ENCODE data around the gene RAMP3. TPM values are rescaled to one million over a fixed set of nuclear protein-coding genes. Genes with fewer than 3 reads are reported as not detected.

RAMP3 gene
- total and polyA plus RNA-seq, 9 donors, result 2.9 to 26.0 (median 8.0) TPM

DNA sequence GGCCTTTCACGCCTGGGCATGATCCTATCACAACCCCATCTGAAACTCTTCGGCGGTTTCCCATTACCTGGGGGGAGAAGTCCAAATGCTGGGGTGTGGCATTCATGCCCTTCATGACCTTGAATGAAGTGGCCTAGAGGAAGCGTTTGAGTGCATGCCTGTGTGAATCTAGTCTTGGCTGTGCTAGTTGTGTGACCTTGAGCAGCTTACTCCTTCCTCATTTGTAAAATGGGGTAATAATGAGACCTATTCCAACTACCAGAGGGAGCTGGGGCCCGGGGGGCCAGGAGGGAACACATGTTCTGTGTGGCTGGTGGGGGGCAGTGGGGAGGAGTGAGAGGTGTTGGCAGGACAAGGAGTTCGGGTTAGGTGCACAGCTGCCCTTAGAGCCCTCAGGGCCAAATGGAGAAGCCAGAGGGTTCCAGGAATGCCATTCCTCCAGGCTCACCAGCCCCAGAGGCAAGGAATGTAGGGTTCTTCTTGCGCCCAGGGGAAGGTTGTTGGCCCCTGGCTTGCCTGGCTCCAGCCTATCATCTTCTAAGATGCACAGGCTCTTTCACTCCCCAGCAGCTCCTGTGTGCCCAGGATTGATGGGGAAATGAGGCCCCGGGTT, 24.8 kb upstream of the RAMP3 start:
- Histone ChIP-seq H3K4me3 (no peak overlapping the region), H3K9me3 (no peaks in the 10 kb centered on the region), H3K36me3 (no peaks in the 10 kb centered on the region), H3K27me3 (no peaks in the 10 kb centered on the region), H3K27ac (no peak overlapping the region), H3K4me1 (ENCODE audit: insufficient read depth) (no peaks in the 10 kb centered on the region)
- no peak for DNase-seq
- 62 to 68% (median 63%) methylated on average over 8 of the region's 8 CpGs for WGBS, 3 donors
- intact Hi-C loops (cut with DNase I), result loop anchor here in 2 of 4 donors (5.0 to 10.0 kb wide), 3 partner anchors 276 to 888 kb away; no protein-coding TSS in a partner anchor
- TF ChIP-seq EP300 (IDR thresholded peaks at IDR 0.05) (no peak), POLR2A (IDR thresholded peaks at IDR 0.05) (no peak)
- TF ChIP-seq, protein P1, sequence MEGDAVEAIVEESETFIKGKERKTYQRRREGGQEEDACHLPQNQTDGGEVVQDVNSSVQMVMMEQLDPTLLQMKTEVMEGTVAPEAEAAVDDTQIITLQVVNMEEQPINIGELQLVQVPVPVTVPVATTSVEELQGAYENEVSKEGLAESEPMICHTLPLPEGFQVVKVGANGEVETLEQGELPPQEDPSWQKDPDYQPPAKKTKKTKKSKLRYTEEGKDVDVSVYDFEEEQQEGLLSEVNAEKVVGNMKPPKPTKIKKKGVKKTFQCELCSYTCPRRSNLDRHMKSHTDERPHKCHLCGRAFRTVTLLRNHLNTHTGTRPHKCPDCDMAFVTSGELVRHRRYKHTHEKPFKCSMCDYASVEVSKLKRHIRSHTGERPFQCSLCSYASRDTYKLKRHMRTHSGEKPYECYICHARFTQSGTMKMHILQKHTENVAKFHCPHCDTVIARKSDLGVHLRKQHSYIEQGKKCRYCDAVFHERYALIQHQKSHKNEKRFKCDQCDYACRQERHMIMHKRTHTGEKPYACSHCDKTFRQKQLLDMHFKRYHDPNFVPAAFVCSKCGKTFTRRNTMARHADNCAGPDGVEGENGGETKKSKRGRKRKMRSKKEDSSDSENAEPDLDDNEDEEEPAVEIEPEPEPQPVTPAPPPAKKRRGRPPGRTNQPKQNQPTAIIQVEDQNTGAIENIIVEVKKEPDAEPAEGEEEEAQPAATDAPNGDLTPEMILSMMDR (IDR thresholded peaks at IDR 0.05), result no peak

DNA sequence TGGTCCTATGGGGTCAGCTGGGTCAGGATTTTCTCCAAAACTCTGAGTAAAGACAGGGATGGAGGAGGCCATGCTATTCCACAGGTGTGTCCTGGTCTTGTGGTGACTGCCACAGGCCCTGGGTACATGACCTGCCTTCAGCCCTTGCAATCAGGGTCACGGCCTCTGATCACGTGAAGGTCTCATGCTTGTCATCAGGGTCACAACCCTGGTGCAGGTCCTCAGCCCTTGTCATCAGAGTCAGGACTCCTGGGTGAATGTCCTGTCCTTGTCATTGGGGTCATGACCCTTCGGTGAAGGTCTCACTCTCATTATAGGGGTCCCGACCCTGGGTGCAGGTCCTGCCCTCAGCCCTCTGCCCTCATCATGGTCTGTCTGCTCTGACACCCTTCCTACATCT, 24.2 kb upstream of the RAMP3 start:
- Histone ChIP-seq H3K27ac (no peak overlapping the region), H3K27me3 (no peaks in the 10 kb centered on the region), H3K36me3 (no peaks in the 10 kb centered on the region), H3K4me3 (no peak overlapping the region), H3K9me3 (no peaks in the 10 kb centered on the region), H3K4me1 (ENCODE audit: insufficient read depth) (no peaks in the 10 kb centered on the region)
- DNase-seq, result peak in 1 of 5 donors; percentile 3
- 88 to 91% (median 88%) methylated on average over 4 of the region's 4 CpGs for WGBS, 3 donors
- TF ChIP-seq POLR2A (IDR thresholded peaks at IDR 0.05) (no peak), EP300 (IDR thresholded peaks at IDR 0.05) (no peak)
- TF ChIP-seq, protein P1 (IDR thresholded peaks at IDR 0.05), result no peak
- intact Hi-C loops (cut with DNase I), result loop anchor here in 2 of 4 donors (5.0 to 10.0 kb wide), 3 partner anchors 276 to 889 kb away; no protein-coding TSS in a partner anchor

DNA sequence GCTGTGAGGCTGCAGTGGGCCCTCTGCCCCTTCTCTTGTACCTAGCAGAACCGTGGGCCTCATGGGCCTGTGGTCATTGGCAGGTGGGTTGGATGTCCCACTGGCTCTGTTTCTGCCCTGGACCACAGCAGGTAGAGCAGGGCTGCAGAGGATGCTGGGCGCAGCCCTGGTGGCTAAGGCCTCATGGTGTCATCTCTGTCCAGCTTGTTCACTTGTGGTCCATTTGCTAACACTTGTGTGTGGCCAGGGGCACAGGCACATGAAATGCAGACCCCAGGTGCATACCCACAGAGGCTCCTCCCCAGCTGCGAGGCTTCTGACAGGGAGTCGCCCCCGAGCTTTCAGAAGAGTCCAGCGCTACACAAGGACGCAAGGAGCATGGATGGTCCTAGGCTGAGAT, 23.7 kb upstream of the RAMP3 start:
- peak in 1 of 5 donors; percentile 9 for DNase-seq
- Histone ChIP-seq H3K9me3 (no peaks in the 10 kb centered on the region), H3K27ac (no peak overlapping the region), H3K27me3 (no peaks in the 10 kb centered on the region), H3K4me1 (ENCODE audit: insufficient read depth) (no peaks in the 10 kb centered on the region), H3K36me3 (no peaks in the 10 kb centered on the region), H3K4me3 (no peak overlapping the region)
- intact Hi-C loops (cut with DNase I), result loop anchor here in 2 of 4 donors (2.0 to 10.0 kb wide), 4 partner anchors 277 to 889 kb away; no protein-coding TSS in a partner anchor
- 88 to 98% (median 91%) methylated on average over 7 of the region's 7 CpGs for WGBS, 3 donors
- TF ChIP-seq POLR2A (IDR thresholded peaks at IDR 0.05), result no peak
- TF ChIP-seq, protein P1 (IDR thresholded peaks at IDR 0.05), result no peak
- no peak for TF ChIP-seq EP300 (IDR thresholded peaks at IDR 0.05)

DNA sequence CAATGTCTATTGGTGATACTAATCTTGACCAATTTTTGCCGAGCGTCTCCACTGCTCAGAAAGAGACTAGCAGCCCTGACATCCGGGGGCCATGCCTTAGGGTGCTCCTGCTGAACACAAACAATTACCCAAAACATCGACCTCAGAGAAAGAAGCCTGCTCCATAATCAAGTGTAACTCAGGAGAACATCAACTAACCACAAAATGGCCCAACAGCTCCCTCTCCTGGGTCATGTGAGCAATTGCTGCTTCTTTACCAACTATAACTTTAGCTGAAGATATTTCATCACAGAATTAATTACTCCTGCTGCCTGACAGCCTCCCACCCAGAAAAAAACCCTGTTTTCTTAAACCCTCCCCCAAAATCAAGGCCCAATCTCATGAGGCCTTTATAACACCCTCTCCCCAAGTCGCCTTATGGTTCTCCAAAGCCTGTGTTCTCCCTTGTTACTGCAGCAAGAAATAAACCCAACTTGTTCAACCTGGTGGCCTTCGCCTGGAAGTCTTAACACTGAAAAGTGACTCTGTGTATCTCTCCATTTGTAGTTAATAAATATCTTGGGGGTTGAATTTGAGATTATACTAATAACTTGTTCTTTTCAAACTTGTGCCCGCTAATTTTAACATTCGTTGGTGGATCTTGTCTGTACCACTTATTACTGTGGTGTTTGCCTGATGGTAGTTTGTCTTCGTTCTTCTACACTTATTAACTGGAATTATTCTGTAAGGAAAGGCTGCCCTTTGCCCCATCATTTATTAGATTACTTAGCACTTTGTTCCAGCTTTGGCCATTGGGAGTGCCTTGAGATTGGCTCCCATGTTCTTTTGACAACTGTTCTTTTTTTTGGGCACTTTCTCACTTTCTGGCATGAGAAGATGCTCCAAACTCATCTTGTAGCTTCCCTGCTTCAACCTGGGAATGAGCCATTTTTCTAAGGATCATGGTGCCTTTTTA, 21.2 kb upstream of the RAMP3 start:
- TF ChIP-seq, protein P1 (IDR thresholded peaks at IDR 0.05), result peak; percentile 33 to 71 (median 66)
- TF ChIP-seq EP300 (IDR thresholded peaks at IDR 0.05) (no peak), POLR2A (IDR thresholded peaks at IDR 0.05) (no peak)
- peak; percentile 43 to 72 (median 51) for DNase-seq
- Histone ChIP-seq H3K36me3 (no peaks in the 10 kb centered on the region), H3K27me3 (no peaks in the 10 kb centered on the region), H3K4me3 (no peak overlapping the region), H3K27ac (no peak overlapping the region), H3K4me1 (ENCODE audit: insufficient read depth) (no peaks in the 10 kb centered on the region), H3K9me3 (no peaks in the 10 kb centered on the region)
- intact Hi-C loops (cut with DNase I), result loop anchor here in 3 of 4 donors (5.0 to 10.0 kb wide), 4 partner anchors 279 to 892 kb away; no protein-coding TSS in a partner anchor
- 38 to 39% (median 38%) methylated on average over 9 of the region's 9 CpGs for WGBS, 3 donors
